HG02763 (cell line): ENCODE measurements around the gene HOTAIR.

ENCODE experiments used
- ATAC-seq: cut with Tn5 transposase; IDR thresholded peaks from one replicate; pipeline ENCODE4 v1.9.1; 2021; ENCODE audit warnings: mild to moderate bottlenecking, moderate library complexity; ENCODE audit not compliant: unreplicated experiment

The HOTAIR gene

DNA sequence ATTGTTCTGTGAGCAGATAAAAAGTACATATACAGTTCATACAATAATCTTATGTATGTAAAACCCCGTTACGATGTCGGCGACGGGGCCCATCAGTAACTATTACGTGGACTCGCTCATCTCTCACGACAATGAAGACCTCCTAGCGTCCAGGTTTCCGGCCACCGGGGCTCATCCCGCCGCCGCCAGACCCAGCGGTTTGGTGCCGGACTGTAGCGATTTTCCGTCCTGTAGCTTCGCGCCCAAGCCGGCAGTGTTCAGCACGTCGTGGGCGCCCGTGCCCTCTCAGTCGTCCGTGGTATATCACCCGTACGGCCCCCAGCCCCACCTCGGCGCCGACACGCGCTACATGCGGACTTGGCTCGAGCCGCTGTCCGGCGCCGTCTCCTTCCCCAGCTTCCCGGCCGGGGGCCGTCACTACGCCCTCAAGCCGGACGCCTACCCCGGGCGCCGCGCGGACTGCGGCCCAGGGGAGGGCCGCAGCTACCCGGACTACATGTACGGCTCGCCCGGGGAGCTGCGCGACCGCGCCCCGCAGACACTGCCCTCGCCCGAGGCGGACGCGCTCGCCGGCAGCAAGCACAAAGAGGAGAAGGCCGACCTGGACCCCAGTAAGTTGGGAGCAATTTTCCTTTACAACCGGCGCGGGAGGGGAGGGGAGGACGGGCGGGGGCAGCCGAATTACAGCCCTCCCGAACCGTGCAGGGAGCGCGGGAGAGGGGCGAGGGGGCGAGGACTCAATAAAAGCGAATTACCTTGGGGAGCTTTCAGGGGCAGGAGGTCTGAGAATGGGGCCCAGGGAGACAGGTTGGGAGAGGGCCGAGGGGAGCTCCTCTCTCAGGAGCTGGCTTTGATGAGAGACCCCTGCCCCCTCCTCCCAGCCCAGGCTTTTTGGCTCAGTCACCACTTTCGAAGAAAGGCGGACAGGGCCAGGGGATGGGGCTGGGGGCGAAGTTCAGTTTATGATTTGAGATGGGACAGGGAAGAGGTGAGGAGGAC, 25.7 kb upstream of the HOTAIR start, which contains the start of gene HOXC9:
TSS of gene HOXC9 (plus strand) at position 46 of the 999 bp plus-strand sequence. CDS start at position 74, 28 bp downstream.
- no peak for ATAC-seq

DNA sequence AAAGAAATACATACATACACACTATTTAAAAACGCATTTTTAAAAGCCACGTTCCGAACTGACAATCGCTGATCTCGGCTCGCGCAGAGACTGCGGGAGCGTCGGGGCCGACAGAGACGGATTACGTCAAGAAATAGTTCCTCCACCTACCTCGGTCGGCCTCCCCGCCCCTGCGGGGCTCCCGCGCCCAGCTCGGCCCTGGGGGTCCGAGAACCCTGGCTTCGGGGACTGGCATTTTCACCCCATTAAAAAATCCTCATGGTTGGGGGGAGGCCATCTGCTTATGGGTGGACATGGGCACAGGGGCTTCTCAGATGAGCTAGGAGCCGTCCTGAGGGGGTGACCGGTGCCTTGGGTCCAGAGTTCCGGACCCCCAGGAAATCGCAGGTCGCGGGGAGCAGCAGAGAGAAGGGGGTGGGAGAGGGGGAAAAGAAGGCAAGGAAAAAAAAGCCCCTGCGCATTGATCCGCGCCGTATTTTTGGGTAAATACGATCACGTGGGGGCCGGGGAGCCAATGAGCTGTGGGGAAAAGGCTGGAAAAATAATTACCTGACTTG, 24.9 kb upstream of the HOTAIR start:
- no peak for ATAC-seq

DNA sequence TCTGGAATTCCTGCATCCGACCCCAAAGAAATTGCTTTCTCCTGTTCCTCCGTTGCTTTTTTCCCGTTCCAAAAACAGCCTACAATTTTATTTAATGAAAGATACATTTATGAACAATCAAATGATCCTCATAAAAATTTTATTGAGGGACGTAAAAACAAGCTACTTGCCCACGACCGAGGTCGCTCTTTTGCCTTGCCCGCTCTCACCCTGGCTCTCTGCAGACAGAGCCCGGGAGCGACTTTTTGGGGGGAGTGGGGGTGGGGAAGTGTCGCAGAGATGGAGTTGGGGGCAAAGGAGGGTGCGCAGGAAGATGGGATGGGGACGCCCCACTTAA, 24.1 kb upstream of the HOTAIR start:
- ATAC-seq = no peak

DNA sequence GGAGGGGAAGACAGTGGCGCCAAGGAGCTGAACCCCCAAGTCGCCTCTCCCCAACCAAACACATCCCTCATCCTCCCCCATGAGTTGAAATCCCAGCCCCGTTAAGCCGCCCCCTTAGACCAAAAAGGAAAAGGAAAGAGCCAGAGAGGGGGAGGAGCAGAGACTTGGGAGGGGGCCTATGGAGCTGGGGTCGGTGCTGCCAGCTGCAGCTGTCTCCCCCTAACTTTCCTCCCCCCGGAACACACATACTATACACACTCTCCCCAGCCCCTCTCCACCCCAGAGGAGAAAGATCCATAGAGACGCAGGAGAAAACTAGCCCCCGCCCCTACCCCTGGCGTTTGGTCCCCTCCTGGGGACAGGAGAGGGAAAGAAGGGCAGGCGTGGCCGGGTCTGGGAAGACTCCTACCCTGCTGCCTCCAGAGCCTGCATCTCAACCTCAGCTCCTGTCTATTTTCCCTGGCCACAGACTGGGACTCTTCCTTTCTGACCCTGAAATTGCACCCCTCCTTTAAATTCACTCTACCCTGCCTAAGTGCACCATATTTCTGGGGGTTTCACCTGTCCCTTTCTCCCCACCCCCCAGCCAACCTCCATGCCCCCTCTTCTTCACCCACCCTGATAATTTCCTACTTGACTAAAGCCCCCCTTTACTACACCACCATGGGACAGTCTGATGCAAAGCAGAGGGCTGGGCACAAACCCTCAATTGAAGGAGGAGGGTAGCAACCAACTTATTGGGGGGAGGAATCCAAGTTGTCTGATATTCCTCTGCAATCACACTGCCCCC, 23.6 kb upstream of the HOTAIR start:
- ATAC-seq = no peak

DNA sequence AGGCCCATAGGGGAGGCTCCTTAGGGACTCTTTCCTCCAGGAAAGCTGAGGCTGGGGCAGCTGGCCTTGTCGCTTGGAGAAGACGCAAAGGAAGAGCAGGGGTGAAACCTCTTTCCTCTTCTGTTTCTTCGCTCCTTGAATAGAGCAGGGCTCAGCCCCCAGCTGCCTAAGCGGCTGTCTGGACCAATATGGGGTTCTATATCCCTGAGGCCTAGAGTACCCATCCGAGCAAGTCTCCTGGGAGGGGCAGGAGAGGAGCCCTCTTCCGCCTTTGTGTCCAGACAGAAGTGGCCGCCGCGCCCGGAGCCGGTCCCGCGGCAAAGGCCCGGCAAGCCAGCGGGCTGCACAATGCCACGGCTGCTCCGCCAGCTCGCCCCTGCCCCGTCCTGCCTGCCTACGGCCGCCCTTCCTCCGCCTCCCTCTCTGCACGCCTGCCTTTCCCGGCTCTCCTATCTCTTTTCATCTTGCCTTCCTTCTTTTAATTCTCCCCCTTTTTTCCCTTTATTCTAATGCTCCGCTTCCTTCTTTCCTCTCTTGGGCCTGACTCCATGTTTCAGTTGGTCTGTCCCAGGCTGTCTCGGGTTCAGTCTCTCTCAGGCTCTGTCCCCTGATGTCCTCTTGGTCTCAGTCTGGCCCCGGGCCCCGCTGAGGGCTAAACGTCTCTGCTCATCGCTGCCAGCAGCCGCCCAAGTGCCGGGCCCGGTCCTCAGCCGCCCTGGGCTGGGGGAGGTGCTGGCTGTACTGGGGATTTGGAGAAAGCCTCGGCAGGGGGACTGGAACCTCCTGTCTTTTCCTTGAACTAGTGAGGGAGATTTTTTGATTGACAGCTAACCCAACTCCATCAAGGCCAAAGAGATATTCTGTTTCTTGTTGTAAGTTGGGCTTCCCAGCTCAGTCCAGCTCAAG, 22.7 kb upstream of the HOTAIR start:
- ATAC-seq = no peak

DNA sequence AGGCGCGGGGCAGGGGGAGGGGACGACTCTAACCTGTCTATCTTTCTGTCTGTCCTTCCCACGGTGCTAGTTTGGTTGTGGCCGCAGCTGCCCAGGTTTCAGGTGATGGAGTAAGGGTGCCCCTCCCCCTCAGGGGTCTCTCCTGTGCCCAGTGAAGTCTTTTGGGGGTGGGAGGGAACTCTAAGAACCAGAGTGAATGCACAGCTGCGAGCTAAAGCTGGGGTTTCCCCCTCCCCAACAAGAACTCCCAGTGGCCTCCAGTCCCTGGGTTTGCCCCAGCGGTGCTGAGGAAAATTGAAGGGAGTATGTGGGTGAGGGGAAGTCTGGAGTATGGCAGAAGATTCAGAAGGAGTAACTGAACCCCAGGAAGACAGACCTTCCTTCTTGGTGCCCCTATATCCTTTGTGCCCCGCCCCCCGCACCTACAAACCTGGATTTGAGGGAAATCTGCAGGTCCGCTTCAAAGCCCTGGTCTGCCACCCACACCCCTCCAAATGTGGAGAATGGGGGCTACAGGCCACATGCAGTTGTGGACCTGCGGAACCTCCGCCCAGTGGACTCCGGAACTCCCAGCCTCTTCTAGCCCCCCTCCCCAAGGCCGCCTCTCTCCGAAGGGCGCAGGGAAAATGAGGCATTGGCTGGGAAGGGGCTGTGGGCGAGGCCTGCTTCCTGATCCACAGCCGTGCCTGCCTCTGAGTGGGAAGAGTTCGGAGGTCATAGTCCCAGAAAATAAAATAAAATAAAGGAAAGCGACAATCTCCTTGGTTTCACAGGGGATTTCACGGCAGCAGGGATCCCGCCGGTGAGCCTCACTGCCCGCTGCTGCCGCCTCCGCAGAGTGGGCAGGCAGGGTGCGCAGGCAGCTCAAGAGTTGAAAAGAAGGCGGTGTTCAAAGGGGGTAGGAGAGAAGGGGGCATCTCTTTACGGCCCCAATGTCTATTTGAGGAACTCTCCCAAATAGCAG, 21.8 kb upstream of the HOTAIR start:
- no peak for ATAC-seq

DNA sequence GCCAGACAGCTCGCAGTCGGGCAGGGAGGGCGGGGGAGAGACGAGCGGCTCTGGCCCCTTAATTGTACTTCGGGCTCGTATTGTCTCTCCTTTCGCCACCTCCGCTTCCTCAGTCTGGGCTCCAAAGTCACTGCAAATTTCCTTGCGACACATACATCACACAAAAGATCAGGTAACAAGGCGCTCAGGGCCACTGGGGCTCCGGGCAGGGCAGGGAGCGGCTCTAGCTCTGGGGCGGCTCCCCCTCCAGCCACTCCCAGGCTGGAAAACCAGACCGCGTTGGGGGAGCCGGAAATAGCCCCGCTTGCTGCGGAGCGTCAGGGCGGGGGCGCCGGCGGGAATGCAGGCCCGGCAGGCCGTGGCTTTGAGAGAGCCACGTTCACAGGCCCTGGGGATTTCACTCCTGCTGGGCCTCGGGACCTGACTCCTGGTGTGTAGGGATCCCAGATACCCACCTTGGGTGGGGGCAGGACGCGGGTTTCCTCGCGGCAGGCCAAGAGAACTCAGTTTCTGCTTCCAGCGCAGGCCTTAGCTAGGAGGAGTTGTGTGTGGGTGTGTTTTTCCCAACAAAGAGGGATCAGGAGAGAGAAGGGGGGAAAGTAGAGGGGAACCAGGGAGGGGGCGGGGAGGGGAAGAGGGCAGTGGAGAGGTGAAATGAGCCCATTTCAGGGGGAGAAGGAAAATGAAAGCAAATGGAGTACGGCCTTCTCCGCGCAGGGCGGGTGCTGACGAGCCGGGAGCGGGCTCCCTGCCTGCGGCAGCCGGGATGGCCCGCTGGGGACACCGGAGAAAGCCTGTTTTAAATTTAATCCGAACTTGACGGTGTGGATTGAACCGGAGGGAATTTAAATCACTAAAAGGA, 20.9 kb upstream of the HOTAIR start:
- ATAC-seq = no peak

DNA sequence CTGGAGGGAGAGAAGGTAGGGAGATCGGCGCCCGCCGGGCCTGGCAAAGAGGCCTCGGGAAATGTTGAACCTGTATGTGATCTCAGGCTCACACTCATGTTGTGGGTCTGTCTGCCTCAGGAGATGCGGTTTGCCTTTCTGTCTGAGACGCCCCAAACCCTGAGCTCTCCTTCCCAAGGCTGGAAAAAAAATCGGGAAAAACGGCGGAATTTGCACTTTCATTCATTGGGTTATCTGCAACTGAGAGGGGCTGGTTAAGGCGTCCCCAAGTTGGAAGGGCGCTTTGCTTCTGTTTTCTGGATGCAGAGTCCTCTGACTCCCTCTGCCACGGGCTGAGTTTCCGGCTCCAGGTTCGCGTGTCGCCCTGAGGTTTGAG, 20.2 kb upstream of the HOTAIR start:
- ATAC-seq = no peak

DNA sequence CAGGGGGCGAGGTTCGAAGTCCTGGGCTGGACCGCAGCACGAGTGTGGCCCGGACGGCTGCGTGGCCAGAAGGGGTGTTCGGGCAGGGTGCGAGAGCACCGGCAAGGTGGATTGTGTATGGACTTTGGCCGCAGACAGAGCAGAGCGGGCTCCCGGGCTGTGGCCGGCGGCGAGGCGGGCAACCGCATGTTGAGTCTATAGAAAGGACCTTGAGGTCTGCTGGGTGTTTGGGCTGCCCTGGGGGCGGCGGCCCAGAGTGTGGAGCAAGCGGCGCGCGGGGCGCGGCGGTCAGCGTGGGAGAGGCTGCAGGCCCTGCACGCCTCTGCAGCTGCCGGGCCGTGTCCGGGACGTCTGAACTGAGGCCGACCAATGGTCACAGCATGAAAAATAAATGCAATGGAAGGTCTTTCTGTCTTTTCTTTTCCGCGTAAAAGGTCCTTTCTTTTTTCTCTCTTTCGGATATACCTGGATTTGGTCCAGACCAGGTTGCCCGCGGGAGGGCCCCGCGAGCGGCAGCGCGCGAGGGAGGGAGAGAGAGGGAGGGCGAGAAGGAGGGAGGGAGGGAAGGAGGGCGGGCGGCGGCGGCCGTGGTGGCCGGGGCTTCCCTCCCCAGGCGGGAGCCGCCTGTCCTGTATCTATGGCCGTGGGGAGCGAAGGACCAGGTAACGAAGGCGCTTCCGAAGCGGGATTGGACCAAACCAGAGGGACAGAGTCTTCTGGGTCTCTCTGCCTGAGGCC, 19.7 kb upstream of the HOTAIR start:
- no peak for ATAC-seq

DNA sequence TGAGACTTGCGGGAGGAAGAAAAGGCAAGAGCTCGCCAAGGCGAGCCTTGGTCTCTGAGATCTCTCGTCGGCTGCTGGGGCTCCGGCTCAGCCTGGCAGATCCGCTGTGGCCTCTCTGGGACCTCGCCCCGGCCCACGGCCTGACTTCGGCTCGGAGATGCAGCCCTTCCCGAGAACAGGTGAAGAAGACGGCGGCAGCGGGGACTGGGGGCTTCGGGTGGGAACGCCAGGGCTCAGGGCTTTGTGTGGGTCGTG, 19.2 kb upstream of the HOTAIR start:
- no peak for ATAC-seq

DNA sequence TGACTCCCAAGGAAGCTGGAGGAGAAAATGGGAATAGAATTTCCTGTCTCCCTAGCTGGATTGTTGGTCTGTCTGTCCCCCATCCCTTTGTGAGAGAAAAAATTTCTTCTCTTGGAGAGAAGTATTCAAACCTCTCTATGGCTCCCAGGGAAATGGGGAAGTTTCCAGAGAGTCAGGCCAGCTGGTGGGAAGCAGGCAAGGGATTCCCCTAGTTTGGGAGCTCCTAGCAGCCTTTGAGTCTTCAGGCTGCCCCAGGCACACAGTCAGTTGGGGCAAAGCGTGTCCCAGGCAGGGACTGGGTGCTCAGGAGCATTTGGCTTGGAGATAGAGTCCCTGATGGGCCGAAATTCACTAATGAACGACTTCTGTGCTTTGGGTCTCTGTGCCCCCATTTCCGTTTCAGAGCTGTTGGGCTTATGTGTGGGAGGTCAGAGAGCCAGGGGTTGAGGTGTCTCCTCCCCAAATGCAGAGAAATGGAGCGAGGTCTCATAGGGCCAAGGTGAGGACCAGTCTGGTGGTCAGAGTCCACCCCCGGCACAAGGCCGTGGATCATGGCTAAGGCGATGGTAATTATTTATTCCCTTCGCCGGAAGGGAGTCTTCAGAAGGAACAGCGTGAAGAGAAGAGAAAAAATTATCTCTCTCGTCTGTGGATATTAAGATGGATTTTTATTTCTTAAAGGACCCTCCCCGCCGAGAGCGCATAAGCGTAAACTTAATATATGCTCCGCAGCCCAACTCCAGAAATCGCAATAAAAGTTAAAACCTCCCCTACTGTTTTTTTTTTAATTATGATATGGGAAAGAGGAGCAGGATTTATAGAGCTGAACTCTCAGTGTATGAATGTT, 18.6 kb upstream of the HOTAIR start:
- ATAC-seq = no peak

DNA sequence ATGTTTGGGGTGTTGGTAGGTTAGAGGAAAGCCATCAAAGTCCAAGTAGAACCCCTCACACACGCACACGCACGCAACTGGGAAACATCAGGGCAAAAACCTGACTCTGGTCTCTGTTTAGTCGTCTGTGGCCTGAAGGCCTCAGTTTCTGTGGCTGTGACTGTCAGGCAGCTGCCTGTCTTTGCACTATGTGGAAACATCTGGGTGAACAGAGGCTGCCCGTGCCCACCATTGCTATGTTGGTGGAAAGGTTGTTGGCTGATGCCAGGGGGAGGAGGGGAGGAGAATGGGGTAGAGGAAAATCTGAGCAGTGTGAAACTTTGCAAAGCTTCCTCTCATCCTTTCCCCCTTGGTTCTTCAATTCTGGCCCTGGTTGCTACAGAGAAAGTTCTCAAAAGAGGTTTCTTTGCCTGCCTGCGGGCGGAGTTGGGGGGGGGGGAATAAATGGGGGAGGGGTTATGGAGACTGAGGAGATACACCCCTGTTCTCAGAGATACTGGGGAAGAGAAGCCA, 17.7 kb upstream of the HOTAIR start:
- no peak for ATAC-seq

DNA sequence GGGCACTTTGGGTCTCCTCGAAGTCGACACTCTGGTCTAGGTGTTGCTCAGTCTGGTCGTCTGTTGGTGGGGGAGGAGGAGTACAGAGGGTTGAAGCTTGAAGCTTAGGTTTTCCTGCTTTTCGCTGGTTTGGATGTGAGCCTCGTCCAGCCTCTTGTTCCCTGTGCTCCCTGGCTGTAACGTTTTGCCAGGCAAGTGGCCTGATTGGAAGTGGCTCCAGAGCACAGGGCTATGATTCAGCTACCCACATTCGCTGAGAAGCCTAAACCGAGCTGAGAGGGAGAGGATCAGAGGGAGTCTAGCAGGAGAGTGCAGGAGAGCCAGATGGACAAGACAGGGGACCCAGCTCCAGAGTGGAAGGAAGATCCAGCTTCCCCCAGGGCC, 16.3 kb upstream of the HOTAIR start:
- ATAC-seq = no peak

DNA sequence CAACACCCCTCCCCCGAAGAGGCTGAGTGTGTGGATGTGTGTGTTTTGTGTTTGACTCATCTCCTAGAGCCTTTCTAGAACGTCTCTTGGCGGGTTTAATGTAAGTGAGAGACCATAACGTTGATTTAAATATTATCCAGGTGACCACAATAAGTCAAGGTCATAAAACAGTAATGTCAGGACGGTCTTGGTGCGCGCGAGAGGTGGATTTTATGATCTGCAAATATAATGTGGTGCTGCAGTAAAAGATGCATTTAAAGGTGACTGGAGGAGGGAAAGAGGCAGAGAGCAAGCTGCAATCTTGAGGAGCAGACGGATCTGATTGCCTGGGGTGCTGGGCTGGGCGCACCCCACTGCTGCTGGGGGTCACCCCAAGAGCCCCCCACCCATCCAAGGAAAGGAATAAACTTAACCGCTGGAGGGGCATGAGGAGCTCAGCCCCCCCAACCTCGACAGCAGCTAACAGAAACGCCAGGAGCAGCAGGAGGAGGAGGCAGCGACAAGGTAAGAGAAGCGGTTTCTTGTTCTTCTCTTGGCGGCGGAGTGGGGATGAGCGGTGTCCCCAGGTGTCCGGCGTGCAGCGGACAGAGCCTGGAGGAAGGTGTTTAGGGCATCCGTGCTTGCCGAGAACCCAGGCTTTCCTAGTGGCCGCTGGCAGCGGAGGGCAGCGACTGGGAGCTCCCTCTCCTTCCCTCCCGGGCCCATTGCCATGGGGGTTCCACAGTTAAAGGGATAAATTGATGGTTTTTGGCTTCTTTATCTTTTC, 15.7 kb upstream of the HOTAIR start:
- no peak for ATAC-seq

DNA sequence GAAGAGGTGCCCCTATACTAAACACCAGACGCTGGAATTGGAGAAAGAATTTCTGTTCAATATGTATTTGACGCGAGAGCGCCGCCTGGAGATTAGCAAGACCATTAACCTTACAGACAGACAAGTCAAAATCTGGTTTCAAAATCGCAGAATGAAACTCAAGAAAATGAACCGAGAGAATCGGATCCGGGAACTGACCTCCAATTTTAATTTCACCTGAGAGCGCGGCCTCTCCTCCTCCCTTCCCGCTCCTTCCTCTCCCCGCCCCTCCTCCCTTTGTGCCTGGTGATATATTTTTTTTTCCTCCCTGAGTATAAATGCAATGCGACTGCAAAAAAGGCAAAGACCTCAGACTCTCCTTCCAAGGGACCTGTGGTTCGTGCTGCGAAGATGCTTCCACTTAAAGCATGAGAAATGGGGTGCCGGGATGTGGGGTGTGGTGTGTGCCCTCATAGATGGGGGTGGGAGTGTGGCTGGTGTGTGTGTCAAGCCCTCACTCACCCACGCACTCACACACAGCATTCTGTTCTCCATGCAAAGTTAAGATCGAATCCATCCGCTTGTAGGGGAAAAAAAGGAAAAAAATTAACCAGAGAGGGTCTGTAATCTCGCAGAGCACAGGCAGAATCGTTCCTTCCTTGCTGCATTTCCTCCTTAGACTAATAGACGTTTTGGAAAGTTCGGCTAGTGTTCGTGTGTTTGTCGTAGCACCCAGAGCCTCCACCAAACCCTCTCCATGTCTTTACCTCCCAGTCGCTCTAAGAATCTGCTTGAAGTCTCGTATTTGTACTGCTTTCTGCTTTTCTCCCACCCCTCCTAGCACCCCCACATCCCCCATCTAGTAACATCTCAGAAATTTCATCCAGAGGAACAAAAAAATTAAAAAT, 14.7 kb upstream of the HOTAIR start:
- ATAC-seq = no peak
